GM12878 (cell line): ENCODE data around the gene CAPN15.

Source experiments
- CBFB ChIP-seq: IDR thresholded peaks from 2 replicates; pipeline ENCODE4 v1.6.1; 2016; ENCODE audit warnings: antibody characterized with exemption, low read depth
- HDAC2 ChIP-seq: fragments of 200-600 bp; sonication (generic); IDR thresholded peaks from 2 replicates; pipeline ENCODE4 v1.6.1; 2017
- HDAC6 ChIP-seq: fragments of 200-600 bp; sonication (generic); IDR thresholded peaks from one replicate; pipeline ENCODE4 v1.8.0; 2017; ENCODE audit warnings: antibody characterized with exemption; ENCODE audit not compliant: unreplicated experiment
- MEF2A ChIP-seq: IDR thresholded peaks from 2 replicates; pipeline ENCODE4 v1.6.1; 2011; ENCODE audit warnings: low read depth, mild to moderate bottlenecking, low read length, moderate library complexity; ENCODE audit not compliant: insufficient read depth
- MTA3 ChIP-seq: IDR thresholded peaks from 2 replicates; pipeline ENCODE4 v1.6.1; 2012; ENCODE audit warnings: low read length, inconsistent platforms, borderline replicate concordance
- NR2C2 ChIP-seq: IDR thresholded peaks from 2 replicates; pipeline ENCODE4 v1.6.1; 2011; ENCODE audit warnings: borderline replicate concordance, low read depth; ENCODE audit not compliant: control insufficient read depth, insufficient read length
- POLR2A ChIP-seq: IDR thresholded peaks from 2 replicates; pipeline ENCODE4 v1.6.1; 2011; ENCODE audit warnings: low read depth, mild to moderate bottlenecking, low read length
- POLR2AphosphoS5 ChIP-seq: IDR thresholded peaks from 2 replicates; pipeline ENCODE4 v1.6.1; 2011; ENCODE audit warnings: mild to moderate bottlenecking, low read length, inconsistent platforms
- SIN3A ChIP-seq: IDR thresholded peaks from 2 replicates; pipeline ENCODE4 v1.6.1; 2012; ENCODE audit warnings: low read depth, low read length, improper control_type of control experiment
- SMAD5 ChIP-seq: IDR thresholded peaks from 2 replicates; pipeline ENCODE4 v1.6.1; 2016; ENCODE audit warnings: antibody characterized with exemption, low read depth
- SREBF2 ChIP-seq: IDR thresholded peaks from 2 replicates; pipeline ENCODE4 v1.6.1; 2012; ENCODE audit warnings: mild to moderate bottlenecking, low read length
- TF ChIP-seq, protein P1 (sequence below): IDR thresholded peaks from 2 replicates; pipeline ENCODE4 v1.6.1; 2011; ENCODE audit warnings: low read depth, low read length, improper control_type of control experiment, borderline replicate concordance
- TF ChIP-seq, protein P2 (sequence below): fragments of 450-650 bp; conservative IDR thresholded peaks from 2 replicates; pipeline ENCODE4 v1.6.1; 2017; ENCODE audit warnings: mild to moderate bottlenecking, moderate library complexity

DNA sequence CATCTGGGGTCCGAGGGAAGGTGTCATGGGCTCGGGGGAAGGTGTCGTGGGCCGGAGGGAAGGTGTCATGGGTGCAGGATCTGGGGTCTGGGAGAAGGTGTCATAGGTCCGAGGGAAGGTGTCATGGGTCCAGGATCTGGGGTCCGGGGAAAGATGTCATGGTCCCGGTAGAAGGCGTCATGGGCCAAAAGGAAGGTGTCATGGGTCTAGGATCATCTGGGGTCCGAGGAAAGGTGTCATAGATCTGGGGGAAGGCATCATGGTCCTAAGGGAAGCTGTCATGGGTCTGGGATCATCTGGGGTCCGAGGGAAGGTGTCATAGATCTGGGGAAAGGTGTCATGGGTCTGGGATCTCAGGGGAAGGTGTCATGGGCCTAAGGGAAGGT is 63.3 kb downstream of the CAPN15 start:
- TF ChIP-seq, protein P1, sequence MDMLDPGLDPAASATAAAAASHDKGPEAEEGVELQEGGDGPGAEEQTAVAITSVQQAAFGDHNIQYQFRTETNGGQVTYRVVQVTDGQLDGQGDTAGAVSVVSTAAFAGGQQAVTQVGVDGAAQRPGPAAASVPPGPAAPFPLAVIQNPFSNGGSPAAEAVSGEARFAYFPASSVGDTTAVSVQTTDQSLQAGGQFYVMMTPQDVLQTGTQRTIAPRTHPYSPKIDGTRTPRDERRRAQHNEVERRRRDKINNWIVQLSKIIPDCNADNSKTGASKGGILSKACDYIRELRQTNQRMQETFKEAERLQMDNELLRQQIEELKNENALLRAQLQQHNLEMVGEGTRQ, result no peak
- TF ChIP-seq SREBF2 (no peak), SIN3A (no peak), NR2C2 (no peak), SMAD5 (no peak), MTA3 (no peak), MEF2A (no peak), POLR2A (no peak), POLR2AphosphoS5 (no peak), HDAC2 (no peak), CBFB (no peak), HDAC6 (no peak)
- TF ChIP-seq, protein P2, sequence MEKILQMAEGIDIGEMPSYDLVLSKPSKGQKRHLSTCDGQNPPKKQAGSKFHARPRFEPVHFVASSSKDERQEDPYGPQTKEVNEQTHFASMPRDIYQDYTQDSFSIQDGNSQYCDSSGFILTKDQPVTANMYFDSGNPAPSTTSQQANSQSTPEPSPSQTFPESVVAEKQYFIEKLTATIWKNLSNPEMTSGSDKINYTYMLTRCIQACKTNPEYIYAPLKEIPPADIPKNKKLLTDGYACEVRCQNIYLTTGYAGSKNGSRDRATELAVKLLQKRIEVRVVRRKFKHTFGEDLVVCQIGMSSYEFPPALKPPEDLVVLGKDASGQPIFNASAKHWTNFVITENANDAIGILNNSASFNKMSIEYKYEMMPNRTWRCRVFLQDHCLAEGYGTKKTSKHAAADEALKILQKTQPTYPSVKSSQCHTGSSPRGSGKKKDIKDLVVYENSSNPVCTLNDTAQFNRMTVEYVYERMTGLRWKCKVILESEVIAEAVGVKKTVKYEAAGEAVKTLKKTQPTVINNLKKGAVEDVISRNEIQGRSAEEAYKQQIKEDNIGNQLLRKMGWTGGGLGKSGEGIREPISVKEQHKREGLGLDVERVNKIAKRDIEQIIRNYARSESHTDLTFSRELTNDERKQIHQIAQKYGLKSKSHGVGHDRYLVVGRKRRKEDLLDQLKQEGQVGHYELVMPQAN, result no peak
